Stomach (tissue), 9 donors: ENCODE results near the gene KLHL22. TPM values are rescaled to one million over a fixed set of nuclear protein-coding genes. Genes with fewer than 3 reads are reported as not detected.
"Not testable (repeated sequence)": the region's sequence is repeated elsewhere in the genome, so short reads cannot be mapped to it uniquely, and the experiment has no call there.

Source experiments
- DNase-seq, 2 donors: peaks; one replicate each; pipeline versions ENCODE4 v3.0.0 to v3.0.0-alpha.2; 2013 to 2019
- H3K27ac ChIP-seq, 5 donors: fragments of 200-600 bp in 4 of 5; sonication (generic) in 4 of 5; one replicate each; pipeline ENCODE4 v1.5.1; 2013 to 2019; ENCODE audit warnings: mild to moderate bottlenecking in 1 of 5, moderate library complexity in 1 of 5
- H3K27me3 ChIP-seq, 3 donors: fragments of 200-600 bp; sonication (generic); one replicate each; pipeline ENCODE4 v1.5.1; 2017 to 2019; ENCODE audit warnings: mixed run types in 1 of 3
- H3K36me3 ChIP-seq, 4 donors: fragments of 200-600 bp; sonication (generic); 1 replicate in 3 of 4; 2 replicates in 1 of 4; pipeline ENCODE4 v1.5.1; 2016 to 2019
- H3K4me1 ChIP-seq, 4 donors: fragments of 200-600 bp; sonication (generic); one replicate each; pipeline ENCODE4 v1.5.1; 2016 to 2019
- H3K4me3 ChIP-seq, 4 donors: fragments of 200-600 bp; sonication (generic) in 3 of 4; one replicate each; pipeline ENCODE4 v1.5.1; 2016 to 2019; ENCODE audit warnings: mild to moderate bottlenecking in 1 of 4
- H3K9me3 ChIP-seq, 4 donors: fragments of 200-600 bp; sonication (generic); one replicate each; pipeline ENCODE4 v1.5.1; 2016 to 2019
- CTCF ChIP-seq, 7 experiments: fragments of 450-650 bp in 4 of 7; fragments of 200-600 bp in 3 of 7; sonication (generic) in 3 of 7; IDR thresholded peaks; one replicate each; pipeline ENCODE4 v1.5.1; 2016 to 2019; ENCODE audit warnings: antibody characterized with exemption in 7 of 7, control low read depth in 2 of 7, mild to moderate bottlenecking in 1 of 7
- EP300 ChIP-seq: sonication (generic); formaldehyde crosslinking; IDR thresholded peaks from one replicate; pipeline ENCODE4 v1.6.1; 2017; ENCODE audit warnings: antibody characterized with exemption
- POLR2A ChIP-seq, 4 donors: fragments of 450-650 bp; IDR thresholded peaks; one replicate each; pipeline ENCODE4 v1.6.1; 2016; ENCODE audit warnings: antibody characterized with exemption in 4 of 4, control low read depth in 2 of 4, mild to moderate bottlenecking in 1 of 4, moderate library complexity in 1 of 4
- POLR2AphosphoS5 ChIP-seq, 3 donors: sonication (generic); formaldehyde crosslinking; IDR thresholded peaks; one replicate each; pipeline ENCODE4 v1.6.1; 2016; ENCODE audit warnings: antibody characterized with exemption in 3 of 3
- WGBS, 5 donors: extraction: QIAGEN DNeasy Blood & Tissue Kit in 3 of 5; methylation state at CpG; one replicate each; pipeline versions ENCODE4 v1.1.5 to v1.1.7; 2013 to 2018; 5-methylcytosine and 5-hydroxymethylcytosine counted together
- intact Hi-C: fragments of 100-400 bp; cut with DNase I; formaldehyde crosslinking; loops from one replicate; pipeline ENCODE4 v1.15.1; 2023; ENCODE audit warnings: low total_unique reads
- polyA plus RNA-seq, 3 donors: library from polyadenylated mRNA; stranded (reverse); fragments of 200-250 nt; gene quantifications; one replicate each; pipeline ENCODE4 v1.2.3, GENCODE V29; 2013
- total RNA-seq, 5 donors: library from RNA; depleted of rRNA; stranded (reverse); fragments of >200 nt; gene quantifications; one replicate each; pipeline versions ENCODE4 v1.1.0 to v1.2.3, GENCODE V29; 2014 to 2016
- donor health status: healthy with polysubstance abuse.
- donor health status: Bipolar disorder and iron deficiency.
- donor health status: healthy.

The KLHL22 gene
- total and polyA plus RNA-seq, 8 donors: 7.0 to 26.5 (median 12.7) TPM

- peaks cover 47 to 69% (median 61%) of the 10 kb centered on the region in 4 donors for H3K4me1 ChIP-seq
- peaks cover 0 to 11% (median 9%) of the 10 kb centered on the region in 4 donors for H3K36me3 ChIP-seq
- peak overlapping the region; percentile 70 to 84 (median 78) for H3K4me3 ChIP-seq
- intact Hi-C loops: loop anchor here (10.0 kb wide), 1 partner anchor 45 kb away; no protein-coding TSS in a partner anchor
- H3K27ac ChIP-seq: peak overlapping the region; percentile 49 to 99 (median 98)
- WGBS, 5 donors: 18 to 27% (median 25%) methylated on average over 7 of the region's 7 CpGs
- peak; percentile 67 to 94 for DNase-seq
- no peak for TF ChIP-seq CTCF (IDR thresholded peaks at IDR 0.05)
- no peak for TF ChIP-seq EP300
- peak in 2 of 3 donors; percentile 70 to 86 for TF ChIP-seq POLR2AphosphoS5 (IDR thresholded peaks at IDR 0.05)
- no peak for TF ChIP-seq POLR2A (IDR thresholded peaks at IDR 0.05)
- H3K9me3 ChIP-seq: no peaks in the 10 kb centered on the region
- no peaks in the 10 kb centered on the region for H3K27me3 ChIP-seq
Measured at GRCh38 chr22:20509344-20510047, 13.9 kb upstream of the KLHL22 start.

- DNase-seq: no peak
- no peaks in the 10 kb centered on the region for H3K9me3 ChIP-seq
- H3K4me1 ChIP-seq: peaks cover 40 to 69% (median 55%) of the 10 kb centered on the region in 4 donors
- peaks cover 0 to 5% (median 4%) of the 10 kb centered on the region in 4 donors for H3K36me3 ChIP-seq
- 27 to 37% (median 34%) methylated on average over 10 of the region's 10 CpGs for WGBS, 5 donors
- no peaks in the 10 kb centered on the region for H3K27me3 ChIP-seq
- no peak for TF ChIP-seq POLR2AphosphoS5 (IDR thresholded peaks at IDR 0.05)
- TF ChIP-seq EP300: no peak
- peak overlapping the region; percentile 70 to 84 (median 78) for H3K4me3 ChIP-seq
- intact Hi-C loops: loop anchor here (10.0 kb wide), 1 partner anchor 46 kb away; no protein-coding TSS in a partner anchor
- peak overlapping the region; percentile 49 to 99 (median 98) for H3K27ac ChIP-seq
Measured at GRCh38 chr22:20508815-20509271, 13.2 kb upstream of the KLHL22 start.

- not testable (repeated sequence) for H3K36me3 ChIP-seq, H3K27me3 ChIP-seq, H3K9me3 ChIP-seq, DNase-seq
- intact Hi-C loops: loop anchor here (10.0 kb wide), 1 partner anchor 47 kb away; no protein-coding TSS in a partner anchor
- peaks cover 38 to 64% (median 51%) of the 10 kb centered on the region in 4 donors for H3K4me1 ChIP-seq
- peak in 1 of 4 donors; percentile 11 for TF ChIP-seq POLR2A (IDR thresholded peaks at IDR 0.05)
- H3K4me3 ChIP-seq: peak overlapping the region; percentile 70 to 84 (median 78)
- peak overlapping the region; percentile 87 to 99 (median 98) for H3K27ac ChIP-seq
- 1 to 2% (median 1%) methylated on average over 20 to 21 of the region's 21 CpGs for WGBS, 5 donors
Measured at GRCh38 chr22:20508067-20508755, 12.6 kb upstream of the KLHL22 start.

GRCh38 chr22:20507253-20508066 lies 11.9 kb upstream of the KLHL22 start, which contains the start of gene MED15:
Gene MED15, plus strand, starts transcription at chr22:20507610. Its CDS starts 69 bp downstream, at chr22:20507679.
- no peaks in the 10 kb centered on the region for H3K27me3 ChIP-seq
- peak within 1 kb of the TSS; percentile 70 to 84 (median 78) for H3K4me3 ChIP-seq
- DNase-seq: peak; percentile 91 to 96
- intact Hi-C loops: loop anchor here (10.0 kb wide), 1 partner anchor 47 kb away; no protein-coding TSS in a partner anchor
- TF ChIP-seq POLR2A (IDR thresholded peaks at IDR 0.05) (peak in 1 of 4 donors; percentile 33), POLR2AphosphoS5 (IDR thresholded peaks at IDR 0.05) (peak; percentile 86 to 96 (median 96)), EP300 (no peak)
- no peaks in the 10 kb centered on the region for H3K9me3 ChIP-seq
- WGBS, 5 donors: 0 to 1% (median 1%) methylated on average over 13 to 58 of the region's 58 CpGs
- H3K36me3 ChIP-seq: peaks cover 0 to under 1% (median 0%) of the 10 kb centered on the region in 4 donors
- H3K4me1 ChIP-seq: peaks cover 38 to 59% (median 51%) of the 10 kb centered on the region in 4 donors
- peak within 1 kb of the TSS; percentile 87 to 99 (median 98) for H3K27ac ChIP-seq

- H3K4me3 ChIP-seq: peak overlapping the region; percentile 70 to 84 (median 78)
- 69 to 75% (median 73%) methylated on average over 13 of the region's 13 CpGs for WGBS, 5 donors
- no peak for DNase-seq
- H3K4me1 ChIP-seq: peaks cover 33 to 52% (median 45%) of the 10 kb centered on the region in 4 donors
- H3K27me3 ChIP-seq: no peaks in the 10 kb centered on the region
- TF ChIP-seq EP300: no peak
- peaks cover 0 to 6% (median 3%) of the 10 kb centered on the region in 4 donors for H3K36me3 ChIP-seq
- intact Hi-C loops: loop anchor here (10.0 kb wide), 1 partner anchor 48 kb away; no protein-coding TSS in a partner anchor
- peak overlapping the region in 4 of 5 donors; percentile 95 to 99 (median 98) for H3K27ac ChIP-seq
- no peaks in the 10 kb centered on the region for H3K9me3 ChIP-seq
Measured at GRCh38 chr22:20506543-20507252, 11.1 kb upstream of the KLHL22 start.

GRCh38 chr22:20504293-20504922 lies 8.8 kb upstream of the KLHL22 start:
- DNase-seq, H3K27ac ChIP-seq, H3K4me3 ChIP-seq, H3K9me3 ChIP-seq, H3K27me3 ChIP-seq: not testable (repeated sequence)
- 83 to 92% (median 88%) methylated on average over 5 of the region's 5 CpGs for WGBS, 5 donors
- Histone ChIP-seq H3K36me3 (peaks cover 6 to 27% (median 25%) of the 10 kb centered on the region in 4 donors), H3K4me1 (peaks cover 12 to 30% (median 23%) of the 10 kb centered on the region in 4 donors)
- intact Hi-C loops: loop anchor here (10.0 kb wide), 1 partner anchor 50 kb away; no protein-coding TSS in a partner anchor
